Measurements from ENCODE around the gene CXXC5. TPM values are rescaled to one million over a fixed set of nuclear protein-coding genes. Genes with fewer than 3 reads are reported as not detected.
A peak's percentile ranks its signal among the peaks of the same experiment; 100 is the strongest.

The CXXC5 gene
- total and polyA plus RNA-seq, 9 of the 15 experiments (the other 6 are each of a cell fraction or from before 2014, with no cell fraction given), result 1.9 to 123 (median 45.8) TPM

- TF ChIP-seq TARDBP (IDR thresholded peaks at IDR 0.05) (0 out of 2 replicates have a peak, but pooled peaks have one; percentile 55), CTBP1 (IDR thresholded peaks at IDR 0.05; ENCODE audit: borderline replicate concordance) (peak; percentile 97), TBP (optimal IDR thresholded peaks at IDR 0.05; ENCODE audit: low read depth, low read length) (peak; percentile 55), RB1 (IDR thresholded peaks at IDR 0.05; ENCODE audit: low read depth) (peak; percentile 47), ELF1 (tag; IDR thresholded peaks at IDR 0.05) (no peak), ZNF639 (CRISPR knock-in tag; conservative IDR thresholded peaks at IDR 0.05 in 1 of 2, IDR thresholded peaks at IDR 0.05 in 1 of 2) (peak in 1 of 2 experiments; percentile 40; a peak in 1 of 4 replicates), MBD2 (IDR thresholded peaks at IDR 0.05; ENCODE audit: borderline replicate concordance, low read depth) (peak; percentile 7; the same call in 1 of the 2 replicates), CBFA2T3 (IDR thresholded peaks at IDR 0.05) (no peak), PYGO2 (tag; IDR thresholded peaks at IDR 0.05) (no peak), GATAD2B (IDR thresholded peaks at IDR 0.05; ENCODE audit: borderline replicate concordance) (peak; percentile 83), MBD1 (CRISPR knock-in tag; IDR thresholded peaks at IDR 0.05) (no peak), TFAP4 (CRISPR knock-in tag; IDR thresholded peaks at IDR 0.05; ENCODE audit: borderline replicate concordance) (peak; percentile 53), ZBTB7A (IDR thresholded peaks at IDR 0.05; ENCODE audit: borderline replicate concordance, control insufficient read depth, low read depth, low read length) (peak; percentile 76; the same call in 1 of the 2 replicates), NFIC (IDR thresholded peaks at IDR 0.05) (peak; percentile 33; the same call in 1 of the 2 replicates), U2AF1 (optimal IDR thresholded peaks at IDR 0.05; ENCODE audit: low read depth, low read length) (peak; percentile 7), ZBTB1 (CRISPR knock-in tag; IDR thresholded peaks at IDR 0.05; ENCODE audit: borderline replicate concordance, low read depth) (peak; percentile 0; the same call in 1 of the 2 replicates), FOXJ2 (tag; IDR thresholded peaks at IDR 0.05) (no peak), PRDM10 (IDR thresholded peaks at IDR 0.05; ENCODE audit: partially characterized antibody) (peak; percentile 5), POLR2G (IDR thresholded peaks at IDR 0.05; ENCODE audit: low read depth, low read length) (peak; percentile 84)
Measured at GRCh38 chr5:139648205-139649081, at the start of gene CXXC5 (continued).

Data from K562 (cell line).